ENCODE data around the gene ME1.

Gene ME1

GRCh38 chr6:83176246-83176645, 254.6 kb downstream of the ME1 start:
- no peaks in the 10 kb centered on the region for H3K9me3 ChIP-seq (ENCODE audit: control insufficient read depth, low read length)
- no peak overlapping the region for H3K4me3 ChIP-seq (ENCODE audit: low read length)
- no peak overlapping the region for H3K9ac ChIP-seq (ENCODE audit: low read length)
- H3K4me1 ChIP-seq (ENCODE audit: control insufficient read depth, insufficient read depth, low read length) = no peaks in the 10 kb centered on the region
- H3K27me3 ChIP-seq (ENCODE audit: control insufficient read depth, insufficient read depth, low read length) = no peaks in the 10 kb centered on the region
- no peaks in the 10 kb centered on the region for H3K36me3 ChIP-seq (ENCODE audit: control insufficient read depth, insufficient read depth, low read length)

GRCh38 chr6:83169511-83169910, 261.3 kb downstream of the ME1 start:
- no peaks in the 10 kb centered on the region for H3K36me3 ChIP-seq (ENCODE audit: control insufficient read depth, insufficient read depth, low read length)

GRCh38 chr6:83169106-83169505, 261.7 kb downstream of the ME1 start:
- Histone ChIP-seq H3K9me3 (ENCODE audit: control insufficient read depth, low read length) (no peaks in the 10 kb centered on the region), H3K27me3 (ENCODE audit: control insufficient read depth, insufficient read depth, low read length) (no peaks in the 10 kb centered on the region), H3K4me3 (ENCODE audit: low read length) (no peak overlapping the region), H3K36me3 (ENCODE audit: control insufficient read depth, insufficient read depth, low read length) (no peaks in the 10 kb centered on the region), H3K9ac (ENCODE audit: low read length) (no peak overlapping the region), H3K4me1 (ENCODE audit: control insufficient read depth, insufficient read depth, low read length) (no peaks in the 10 kb centered on the region)

More at GRCh38 chr6:83169511-83169910, 261.3 kb downstream of the ME1 start:
- Histone ChIP-seq H3K9me3 (ENCODE audit: control insufficient read depth, low read length) (no peaks in the 10 kb centered on the region), H3K9ac (ENCODE audit: low read length) (no peak overlapping the region), H3K4me3 (ENCODE audit: low read length) (no peak overlapping the region), H3K4me1 (ENCODE audit: control insufficient read depth, insufficient read depth, low read length) (no peaks in the 10 kb centered on the region), H3K27me3 (ENCODE audit: control insufficient read depth, insufficient read depth, low read length) (no peaks in the 10 kb centered on the region)

DNA sequence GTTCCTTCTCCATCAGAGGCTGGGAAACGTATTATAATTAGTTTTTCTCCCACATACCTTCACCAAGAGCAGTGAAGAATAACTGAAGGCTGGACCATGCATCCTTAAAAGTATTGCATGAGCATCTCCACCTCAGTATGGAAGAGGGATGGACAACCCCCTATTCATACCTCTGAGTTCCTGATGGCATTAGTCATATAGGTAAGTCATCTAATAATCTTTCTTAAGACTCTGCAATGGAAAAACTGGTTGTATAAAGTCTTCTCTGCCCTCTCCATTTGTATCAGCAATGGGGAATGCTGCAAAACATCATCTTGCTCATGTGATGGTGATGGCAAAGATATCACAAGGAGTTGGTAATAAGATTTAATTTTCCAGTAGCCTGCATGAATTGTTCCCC, 262.3 kb downstream of the ME1 start:
- Histone ChIP-seq H3K27me3 (ENCODE audit: control insufficient read depth, insufficient read depth, low read length) (no peaks in the 10 kb centered on the region), H3K4me1 (ENCODE audit: control insufficient read depth, insufficient read depth, low read length) (no peaks in the 10 kb centered on the region), H3K4me3 (ENCODE audit: low read length) (no peak overlapping the region), H3K9me3 (ENCODE audit: control insufficient read depth, low read length) (no peaks in the 10 kb centered on the region), H3K36me3 (ENCODE audit: control insufficient read depth, insufficient read depth, low read length) (no peaks in the 10 kb centered on the region), H3K9ac (ENCODE audit: low read length) (no peak overlapping the region)

- no peak overlapping the region for H3K9ac ChIP-seq (ENCODE audit: low read length)
- no peak overlapping the region for H3K4me3 ChIP-seq (ENCODE audit: low read length)
- H3K9me3 ChIP-seq (ENCODE audit: control insufficient read depth, low read length) = no peaks in the 10 kb centered on the region
- no peaks in the 10 kb centered on the region for H3K36me3 ChIP-seq (ENCODE audit: control insufficient read depth, insufficient read depth, low read length)
- no peaks in the 10 kb centered on the region for H3K27me3 ChIP-seq (ENCODE audit: control insufficient read depth, insufficient read depth, low read length)
- no peaks in the 10 kb centered on the region for H3K4me1 ChIP-seq (ENCODE audit: control insufficient read depth, insufficient read depth, low read length)
Measured at GRCh38 chr6:83167726-83168278, 263.0 kb downstream of the ME1 start.
